GM12878 (cell line): ENCODE results near the gene ADGRG7. TPM values are rescaled to one million over a fixed set of nuclear protein-coding genes. Genes with fewer than 3 reads are reported as not detected.

Source experiments
- ATAC-seq: fragments of 200-7000 bp; cut with Tn5 transposase; 3 replicates; pipeline ENCODE4 v1.9.1; 2020; ENCODE audit warnings: mild to moderate bottlenecking, moderate library complexity
- BruUV-seq: library from RNA; stranded (reverse); fragments of 400-500 nt; replicated peaks from 2 replicates; lab custom pipeline; 2021; lab: Mats Ljungman, UMichigan
- CTCF ChIA-PET: fragments of 300-600 bp; sonication (Branson Sonifier 250); formaldehyde crosslinking; extraction: SDS; loops from one replicate; lab custom pipeline; 2021; ENCODE audit warnings: inconsistent platforms; lab: Yijun Ruan, JAX
- POLR2A ChIA-PET: fragments of 350-600 bp; formaldehyde crosslinking; extraction: SDS; loops from one replicate; lab custom pipeline; 2021; ENCODE audit warnings: inconsistent platforms; lab: Charles Lee
- RAD21 ChIA-PET: fragments of 300-600 bp; sonication (Branson Sonifier 250); formaldehyde crosslinking; loops from one replicate; lab custom pipeline; 2023; ENCODE audit warnings: antibody characterized with exemption; ENCODE audit not compliant: unreplicated experiment; lab: Charles Lee
- SMC1A ChIA-PET: fragments of 300-600 bp; sonication (Branson Sonifier 250); formaldehyde crosslinking; loops from one replicate; lab custom pipeline; 2023; ENCODE audit not compliant: unreplicated experiment, uncharacterized antibody; lab: Charles Lee
- DNase-seq: peaks from one replicate; pipeline ENCODE4 v3.0.0-alpha.2; 2011; ENCODE audit warnings: low read depth, low spot score
- FAIRE-seq: peaks from 3 replicates; lab custom pipeline; 2011; peaks lifted over from hg19 to GRCh38; lab: Jason Lieb, UNC
- H2AFZ ChIP-seq: 2 replicates; pipeline ENCODE4 v1.6.0; 2011; ENCODE audit warnings: low read depth, low read length, control low read depth; ENCODE audit not compliant: control insufficient read depth
- H3K27ac ChIP-seq: 2 replicates; pipeline ENCODE4 v1.5.1; 2011; ENCODE audit warnings: control low read depth; ENCODE audit not compliant: control insufficient read depth, insufficient read depth
- H3K27me3 ChIP-seq, 2 experiments: replicated peaks in 1 of 2; 2 replicates each; pipeline versions ENCODE4 v1.6.0 to v1.6.1; 2011; ENCODE audit warnings: low read length in 1 of 2; ENCODE audit not compliant: control insufficient read depth in 2 of 2, insufficient read depth in 2 of 2
- H3K36me3 ChIP-seq, 2 experiments: 2 replicates each; pipeline ENCODE4 v1.5.1; 2011; ENCODE audit warnings: low read length in 1 of 2; ENCODE audit not compliant: control insufficient read depth in 2 of 2, insufficient read depth in 2 of 2
- H3K4me1 ChIP-seq: 2 replicates; pipeline ENCODE4 v1.6.1; 2011; ENCODE audit warnings: mild to moderate bottlenecking, low read length, moderate library complexity, mixed read lengths; ENCODE audit not compliant: control insufficient read depth, insufficient read depth
- H3K4me2 ChIP-seq: 2 replicates; pipeline ENCODE4 v1.6.0; 2011; ENCODE audit warnings: control low read depth; ENCODE audit not compliant: control insufficient read depth, insufficient read depth
- H3K4me3 ChIP-seq: fragments of 200-600 bp; sonication (generic); 2 replicates; pipeline ENCODE4 v1.5.1; 2016
- H3K79me2 ChIP-seq: 2 replicates; pipeline ENCODE4 v1.6.0; 2011; ENCODE audit warnings: low read length; ENCODE audit not compliant: control insufficient read depth, insufficient read depth
- H3K9ac ChIP-seq: 2 replicates; pipeline ENCODE4 v1.8.0; 2011; ENCODE audit warnings: low read length, control low read depth, mixed read lengths; ENCODE audit not compliant: control insufficient read depth, insufficient read depth
- H3K9me3 ChIP-seq: replicated peaks from 3 replicates; pipeline ENCODE4 v1.5.1; 2011; ENCODE audit warnings: mild to moderate bottlenecking, low read length; ENCODE audit not compliant: control insufficient read depth, insufficient read depth
- H4K20me1 ChIP-seq: 2 replicates; pipeline ENCODE4 v1.6.0; 2011; ENCODE audit not compliant: control insufficient read depth, insufficient read depth
- ATF7 ChIP-seq: fragments of 450-650 bp; IDR thresholded peaks from 2 replicates; pipeline ENCODE4 v1.6.1; 2016; ENCODE audit warnings: low read depth, mild to moderate bottlenecking
- ESRRA ChIP-seq: IDR thresholded peaks from 2 replicates; pipeline ENCODE4 v1.6.1; 2012; ENCODE audit warnings: mild to moderate bottlenecking, low read length, improper control_type of control experiment
- GATAD2B ChIP-seq: fragments of 450-650 bp; conservative IDR thresholded peaks from 2 replicates; pipeline ENCODE4 v1.6.1; 2017; ENCODE audit warnings: low read depth, mild to moderate bottlenecking, moderate library complexity
- HDAC6 ChIP-seq: fragments of 200-600 bp; sonication (generic); IDR thresholded peaks from one replicate; pipeline ENCODE4 v1.8.0; 2017; ENCODE audit warnings: antibody characterized with exemption; ENCODE audit not compliant: unreplicated experiment
- MEF2A ChIP-seq: IDR thresholded peaks from 2 replicates; pipeline ENCODE4 v1.6.1; 2011; ENCODE audit warnings: low read depth, mild to moderate bottlenecking, low read length, moderate library complexity; ENCODE audit not compliant: insufficient read depth
- NFYB ChIP-seq: IDR thresholded peaks from 2 replicates; pipeline ENCODE4 v1.6.1; 2011; ENCODE audit warnings: low read depth, mild to moderate bottlenecking, low read length, improper control_type of control experiment, moderate library complexity; ENCODE audit not compliant: insufficient read depth
- NR2F1 ChIP-seq: fragments of 450-650 bp; conservative IDR thresholded peaks from 2 replicates; pipeline ENCODE4 v1.6.1; 2017; ENCODE audit warnings: mild to moderate bottlenecking
- PML ChIP-seq: IDR thresholded peaks from 2 replicates; pipeline ENCODE4 v1.6.1; 2012; ENCODE audit warnings: low read length, inconsistent platforms
- RCOR1 ChIP-seq: conservative IDR thresholded peaks from 2 replicates; pipeline ENCODE4 v1.6.1; 2012; ENCODE audit warnings: low read depth, low read length, improper control_type of control experiment
- SMARCA5 ChIP-seq: fragments of 450-650 bp; IDR thresholded peaks from 2 replicates; pipeline ENCODE4 v1.6.1; 2017; ENCODE audit warnings: mild to moderate bottlenecking
- SREBF2 ChIP-seq: IDR thresholded peaks from 2 replicates; pipeline ENCODE4 v1.6.1; 2012; ENCODE audit warnings: mild to moderate bottlenecking, low read length
- TARDBP ChIP-seq: IDR thresholded peaks from 2 replicates; pipeline ENCODE4 v1.6.1; 2016; ENCODE audit warnings: borderline replicate concordance
- TCF3 ChIP-seq: IDR thresholded peaks from 2 replicates; pipeline ENCODE4 v1.6.1; 2012; ENCODE audit warnings: low read depth, mild to moderate bottlenecking, low read length, borderline replicate concordance; ENCODE audit not compliant: insufficient read depth
- YBX1 ChIP-seq: fragments of 450-650 bp; IDR thresholded peaks from 2 replicates; pipeline ENCODE4 v1.6.1; 2016; ENCODE audit warnings: antibody characterized with exemption
- ZNF274 ChIP-seq: IDR thresholded peaks from one replicate; pipeline ENCODE4 v1.8.0; 2011; ENCODE audit not compliant: insufficient read length, insufficient read depth
- ZZZ3 ChIP-seq: IDR thresholded peaks from 2 replicates; pipeline ENCODE4 v1.6.1; 2011; ENCODE audit warnings: low read depth; ENCODE audit not compliant: control insufficient read depth, insufficient read length
- WGBS: methylation state at CpG from one replicate; pipeline ENCODE4 v1.1.6; 2016; ENCODE audit warnings: low lambda C conversion rate; ENCODE audit not compliant: insufficient replicate concordance, insufficient coverage; ENCODE audit errors: missing lambda C conversion rate; 5-methylcytosine and 5-hydroxymethylcytosine counted together
- in situ Hi-C: fragments of 300-500 bp; cut with MboI; formaldehyde crosslinking; loops from 9 replicates; pipeline ENCODE4 v1.14.3; 2018; ENCODE audit warnings: mixed read lengths
- intact Hi-C: fragments of 100-400 bp; cut with micrococcal nuclease; formaldehyde crosslinking; loops from one replicate; pipeline ENCODE4 v1.14.2; 2022; ENCODE audit not compliant: unreplicated experiment
- polyA plus RNA-seq, 11 experiments: library from polyadenylated mRNA; depleted of rRNA in 4 of 11; unstranded in 6 of 11; stranded (reverse) in 5 of 11; fragments of >200 nt; fragmentation: Nextera tagmentation in 4 of 11; fragmentation: Illumina TruSeq in 1 of 11; extraction: Ambion mirVana in 4 of 11; extraction: Trizol in 1 of 11; gene quantifications; 1 replicate in 1 of 11; 2 replicates in 10 of 11; pipeline versions ENCODE4 v1.2.1 to v1.2.3, GENCODE V29; 2011 to 2016; ENCODE audit warnings: inconsistent platforms in 2 of 11, missing spikeins in 2 of 11, low read depth in 1 of 11
- total RNA-seq, 4 experiments: library from RNA; depleted of rRNA in 3 of 4; stranded (reverse); fragments of >200 nt in 3 of 4; fragmentation: Illumina TruSeq in 1 of 4; extraction: Trizol in 1 of 4; gene quantifications; 2 replicates each; pipeline versions ENCODE4 v1.2.1 to v1.2.3, GENCODE V29; 2013 to 2021
- TF ChIP-seq, protein P1 (sequence below): IDR thresholded peaks from 2 replicates; pipeline ENCODE4 v1.6.1; 2012; ENCODE audit warnings: improper control_type of control experiment, low read depth, low read length; ENCODE audit not compliant: insufficient replicate concordance
- TF ChIP-seq, protein P2 (sequence below): fragments of 450-650 bp; IDR thresholded peaks from 2 replicates; pipeline ENCODE4 v1.6.1; 2014; ENCODE audit warnings: mild to moderate bottlenecking

ADGRG7 gene
- total and polyA plus RNA-seq, 10 of the 15 experiments (the other 5 are each of a cell fraction or from before 2014, with no cell fraction given): 0.02 to 0.21 (median 0.14) TPM; not detected in 7

DNA sequence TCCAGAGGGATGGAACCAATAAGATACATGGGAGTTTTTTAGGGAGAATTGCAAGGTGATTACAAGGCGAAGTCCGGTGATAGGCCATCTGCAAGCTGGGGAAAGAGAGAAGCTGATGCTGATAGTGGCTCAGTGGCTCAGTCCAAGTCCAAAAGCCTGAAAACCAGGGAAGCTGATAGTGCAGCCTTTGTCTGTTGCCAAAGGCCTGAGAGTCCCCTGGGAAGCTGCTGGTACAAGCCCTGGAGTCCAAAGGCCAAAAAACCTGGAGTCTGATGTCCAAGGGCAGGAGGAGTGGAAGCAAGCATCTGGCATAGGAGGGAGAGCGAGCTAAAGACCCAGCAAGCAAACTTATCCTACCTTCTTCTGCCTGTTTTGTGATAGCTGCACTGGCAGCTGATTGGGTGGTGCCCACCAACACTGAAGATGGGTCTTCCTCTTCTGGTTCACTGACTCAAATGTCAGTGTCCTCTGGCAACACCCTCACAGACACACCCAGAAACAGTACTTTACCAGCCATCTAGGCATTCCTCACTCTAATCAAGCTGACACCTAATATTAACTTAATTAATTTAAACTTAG lies 116.6 kb downstream of the ADGRG7 start (continued):
- TF ChIP-seq, protein P1, sequence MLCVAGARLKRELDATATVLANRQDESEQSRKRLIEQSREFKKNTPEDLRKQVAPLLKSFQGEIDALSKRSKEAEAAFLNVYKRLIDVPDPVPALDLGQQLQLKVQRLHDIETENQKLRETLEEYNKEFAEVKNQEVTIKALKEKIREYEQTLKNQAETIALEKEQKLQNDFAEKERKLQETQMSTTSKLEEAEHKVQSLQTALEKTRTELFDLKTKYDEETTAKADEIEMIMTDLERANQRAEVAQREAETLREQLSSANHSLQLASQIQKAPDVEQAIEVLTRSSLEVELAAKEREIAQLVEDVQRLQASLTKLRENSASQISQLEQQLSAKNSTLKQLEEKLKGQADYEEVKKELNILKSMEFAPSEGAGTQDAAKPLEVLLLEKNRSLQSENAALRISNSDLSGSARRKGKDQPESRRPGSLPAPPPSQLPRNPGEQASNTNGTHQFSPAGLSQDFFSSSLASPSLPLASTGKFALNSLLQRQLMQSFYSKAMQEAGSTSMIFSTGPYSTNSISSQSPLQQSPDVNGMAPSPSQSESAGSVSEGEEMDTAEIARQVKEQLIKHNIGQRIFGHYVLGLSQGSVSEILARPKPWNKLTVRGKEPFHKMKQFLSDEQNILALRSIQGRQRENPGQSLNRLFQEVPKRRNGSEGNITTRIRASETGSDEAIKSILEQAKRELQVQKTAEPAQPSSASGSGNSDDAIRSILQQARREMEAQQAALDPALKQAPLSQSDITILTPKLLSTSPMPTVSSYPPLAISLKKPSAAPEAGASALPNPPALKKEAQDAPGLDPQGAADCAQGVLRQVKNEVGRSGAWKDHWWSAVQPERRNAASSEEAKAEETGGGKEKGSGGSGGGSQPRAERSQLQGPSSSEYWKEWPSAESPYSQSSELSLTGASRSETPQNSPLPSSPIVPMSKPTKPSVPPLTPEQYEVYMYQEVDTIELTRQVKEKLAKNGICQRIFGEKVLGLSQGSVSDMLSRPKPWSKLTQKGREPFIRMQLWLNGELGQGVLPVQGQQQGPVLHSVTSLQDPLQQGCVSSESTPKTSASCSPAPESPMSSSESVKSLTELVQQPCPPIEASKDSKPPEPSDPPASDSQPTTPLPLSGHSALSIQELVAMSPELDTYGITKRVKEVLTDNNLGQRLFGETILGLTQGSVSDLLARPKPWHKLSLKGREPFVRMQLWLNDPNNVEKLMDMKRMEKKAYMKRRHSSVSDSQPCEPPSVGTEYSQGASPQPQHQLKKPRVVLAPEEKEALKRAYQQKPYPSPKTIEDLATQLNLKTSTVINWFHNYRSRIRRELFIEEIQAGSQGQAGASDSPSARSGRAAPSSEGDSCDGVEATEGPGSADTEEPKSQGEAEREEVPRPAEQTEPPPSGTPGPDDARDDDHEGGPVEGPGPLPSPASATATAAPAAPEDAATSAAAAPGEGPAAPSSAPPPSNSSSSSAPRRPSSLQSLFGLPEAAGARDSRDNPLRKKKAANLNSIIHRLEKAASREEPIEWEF: no peak
- peak; percentile 58 for TF ChIP-seq NFYB

DNA sequence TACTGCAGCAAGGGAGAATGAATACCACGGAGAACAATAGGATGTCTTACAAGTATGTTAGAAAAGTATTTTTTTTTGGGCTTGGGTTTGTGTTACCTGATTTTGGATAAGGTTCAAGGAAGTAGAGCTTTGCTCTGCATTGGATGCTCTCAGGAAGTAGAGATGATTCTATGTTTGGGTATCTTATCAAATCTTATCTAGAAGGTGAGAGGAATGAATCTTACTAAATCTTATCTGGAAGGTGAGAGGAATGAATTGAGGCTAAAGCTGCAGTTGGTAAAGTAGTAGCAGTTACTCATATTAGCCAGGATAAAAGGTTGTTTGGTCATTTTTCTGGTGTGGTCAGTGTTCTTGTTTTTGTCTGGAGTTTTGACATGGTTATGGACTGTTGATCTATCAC lies 117.3 kb downstream of the ADGRG7 start:
- Histone ChIP-seq H3K36me3 (peaks cover 4 to 8% of the 10 kb centered on the region in 2 experiments; a peak in 3 of 4 replicates), H3K9me3 (no peaks in the 10 kb centered on the region), H3K4me3 (no peak overlapping the region), H4K20me1 (no peaks in the 10 kb centered on the region), H3K79me2 (peaks cover 9% of the 10 kb centered on the region), H3K27me3 (no peaks in the 10 kb centered on the region), H2AFZ (no peak overlapping the region), H3K9ac (no peak overlapping the region), H3K4me2 (no peak overlapping the region), H3K4me1 (no peaks in the 10 kb centered on the region; the same call in 1 of the 2 replicates), H3K27ac (no peak overlapping the region)
- CTCF ChIA-PET: interaction anchor here (0.7 to 2.9 kb wide), 3 partner anchors 9 to 23 kb away, joined by 3 to 11 read pairs (median 3); no protein-coding TSS in a partner anchor
- DNase-seq: no peak
- POLR2A ChIA-PET: interaction anchor here (1.0 to 2.3 kb wide), 4 partner anchors 11 to 17 kb away, joined by 4 to 6 read pairs (median 5); partner anchors contain the start of gene TFG
- BruUV-seq: no TSS peak
- intact Hi-C loops: loop anchor here (5.0 kb wide), 1 partner anchor 264 kb away; no protein-coding TSS in a partner anchor
- ATAC-seq: no peak; the same call in 2 of the 3 replicates
- RAD21 ChIA-PET: interaction anchor here (1.1 to 1.5 kb wide), 3 partner anchors 9 to 123 kb away, joined by 4 to 5 read pairs (median 5); no protein-coding TSS in a partner anchor
- FAIRE-seq: no peak
- SMC1A ChIA-PET: interaction anchor here (0.8 to 3.7 kb wide), 7 partner anchors 8 to 123 kb away, joined by 3 to 34 read pairs (median 3); no protein-coding TSS in a partner anchor
- in situ Hi-C loops: no loop called here
- WGBS: 97% methylated on average over 1 of the region's 1 CpG
- TF ChIP-seq NR2F1 (no peak), PML (no peak), ZZZ3 (no peak), GATAD2B (no peak), TARDBP (no peak), ATF7 (no peak), SREBF2 (no peak), YBX1 (no peak), ESRRA (no peak), RCOR1 (no peak), HDAC6 (no peak), MEF2A (no peak), SMARCA5 (no peak), TCF3 (no peak), ZNF274 (no peak)
- TF ChIP-seq, protein P2, sequence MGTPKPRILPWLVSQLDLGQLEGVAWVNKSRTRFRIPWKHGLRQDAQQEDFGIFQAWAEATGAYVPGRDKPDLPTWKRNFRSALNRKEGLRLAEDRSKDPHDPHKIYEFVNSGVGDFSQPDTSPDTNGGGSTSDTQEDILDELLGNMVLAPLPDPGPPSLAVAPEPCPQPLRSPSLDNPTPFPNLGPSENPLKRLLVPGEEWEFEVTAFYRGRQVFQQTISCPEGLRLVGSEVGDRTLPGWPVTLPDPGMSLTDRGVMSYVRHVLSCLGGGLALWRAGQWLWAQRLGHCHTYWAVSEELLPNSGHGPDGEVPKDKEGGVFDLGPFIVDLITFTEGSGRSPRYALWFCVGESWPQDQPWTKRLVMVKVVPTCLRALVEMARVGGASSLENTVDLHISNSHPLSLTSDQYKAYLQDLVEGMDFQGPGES: no peak
